GM19025 (cell line): Measurements from ENCODE around the gene PCED1A.

Experiments
- ATAC-seq: cut with Tn5 transposase; IDR thresholded peaks from one replicate; pipeline ENCODE4 v1.9.1; 2021; ENCODE audit warnings: mild to moderate bottlenecking, low read depth, moderate library complexity; ENCODE audit not compliant: unreplicated experiment

The PCED1A gene

DNA sequence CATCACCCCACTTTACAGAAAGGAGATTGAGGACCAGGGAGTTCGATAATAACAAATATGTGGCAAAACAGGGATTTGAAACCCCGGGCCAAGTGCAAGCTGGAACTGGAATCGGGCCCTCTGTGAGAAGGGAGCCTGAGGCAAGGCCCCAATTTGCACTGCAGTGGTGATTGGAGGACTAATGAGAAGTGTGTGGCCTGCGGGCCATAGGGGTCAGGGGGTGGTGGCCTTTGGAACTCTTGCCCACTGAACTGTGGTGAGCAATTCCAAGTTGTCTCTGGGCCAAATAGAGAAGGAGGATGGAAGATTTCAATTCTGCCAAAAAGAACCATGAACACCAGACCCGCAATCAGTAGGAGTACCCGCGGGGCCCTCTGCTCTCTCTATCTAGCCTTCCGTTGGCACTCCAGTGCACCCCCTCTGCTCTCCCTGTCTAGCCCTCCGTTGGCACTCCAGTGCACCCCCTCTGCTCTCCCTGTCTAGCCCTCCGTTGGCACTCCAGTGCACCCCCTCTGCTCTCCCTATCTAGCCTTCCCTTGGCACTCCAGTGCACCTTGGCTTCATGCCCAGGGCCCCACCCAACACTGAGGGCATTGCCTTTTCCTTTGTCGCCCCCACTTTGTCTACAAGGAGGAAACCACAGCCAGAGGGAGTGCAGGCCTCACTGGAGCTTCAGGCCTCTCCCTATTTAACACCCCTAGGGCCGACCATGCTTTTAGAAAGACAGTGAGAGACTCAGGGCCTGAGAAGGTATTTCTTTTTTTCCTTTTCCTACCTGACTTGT is 26.8 kb upstream of the PCED1A start:
- ATAC-seq, result no peak

- ATAC-seq, result no peak
Observed at GRCh38 chr20:2866236-2866635, 25.8 kb upstream of the PCED1A start.

GRCh38 chr20:2865630-2866029 is 25.2 kb upstream of the PCED1A start:
- no peak for ATAC-seq

- ATAC-seq, result no peak
Observed at GRCh38 chr20:2865101-2865500, 24.6 kb upstream of the PCED1A start.

GRCh38 chr20:2864626-2865025 is 24.2 kb upstream of the PCED1A start:
- ATAC-seq, result no peak

DNA sequence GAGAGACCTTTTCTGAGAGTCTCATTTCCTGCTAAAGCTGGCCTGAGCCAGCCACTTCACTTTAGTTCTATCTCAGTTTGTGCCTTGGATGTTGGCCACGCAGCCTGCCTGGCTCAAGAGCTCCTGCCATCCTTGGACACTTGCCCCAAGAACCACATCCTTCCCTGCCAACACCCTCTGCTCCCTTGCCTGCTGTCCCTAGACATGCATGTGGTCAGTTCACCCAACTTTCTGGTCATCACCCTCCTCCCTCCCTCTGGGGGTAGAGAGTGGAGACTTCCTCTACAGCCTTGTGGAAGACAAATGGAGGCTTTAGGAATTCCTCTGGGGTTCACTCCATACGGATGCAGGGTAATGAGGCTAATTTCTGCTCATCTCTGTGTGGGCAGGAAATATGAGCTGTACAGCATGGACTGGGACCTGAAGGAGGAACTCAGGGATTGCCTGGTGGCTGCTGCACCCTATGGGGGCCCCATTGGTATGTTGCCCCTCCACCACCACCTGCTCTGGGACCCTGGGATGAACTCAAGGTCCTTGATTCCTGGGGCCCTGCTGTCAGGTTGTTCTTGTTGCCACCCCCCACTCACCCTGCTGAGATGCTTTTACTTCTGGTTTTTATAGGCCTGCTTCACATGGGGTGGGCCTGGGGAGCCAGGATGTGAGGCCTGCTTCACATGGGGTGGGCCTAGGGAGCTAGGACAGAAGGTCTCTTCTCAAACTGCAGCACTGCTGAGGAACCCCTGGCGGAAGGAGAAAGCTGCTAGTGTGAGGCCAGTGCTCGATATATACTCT is 19.1 kb upstream of the PCED1A start:
- no peak for ATAC-seq

DNA sequence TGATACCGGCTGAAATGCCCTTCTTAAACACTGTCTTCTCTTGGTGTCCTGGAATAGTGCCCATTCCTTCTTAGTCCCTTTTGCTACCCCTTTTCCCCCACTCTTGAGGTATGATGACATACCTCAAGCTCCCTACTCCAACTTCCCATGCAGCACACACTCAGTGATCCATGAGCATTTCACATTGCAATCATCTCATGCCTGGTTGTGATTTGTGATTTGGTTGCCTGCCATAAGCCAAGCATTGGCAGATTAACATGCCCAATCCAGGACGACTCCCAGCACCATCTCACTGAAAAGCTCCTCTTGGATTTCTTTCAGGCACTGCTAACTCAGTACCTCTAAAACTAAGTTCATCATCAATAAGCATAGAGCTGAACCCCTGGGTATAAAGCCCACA is 18.1 kb upstream of the PCED1A start:
- ATAC-seq, result no peak

DNA sequence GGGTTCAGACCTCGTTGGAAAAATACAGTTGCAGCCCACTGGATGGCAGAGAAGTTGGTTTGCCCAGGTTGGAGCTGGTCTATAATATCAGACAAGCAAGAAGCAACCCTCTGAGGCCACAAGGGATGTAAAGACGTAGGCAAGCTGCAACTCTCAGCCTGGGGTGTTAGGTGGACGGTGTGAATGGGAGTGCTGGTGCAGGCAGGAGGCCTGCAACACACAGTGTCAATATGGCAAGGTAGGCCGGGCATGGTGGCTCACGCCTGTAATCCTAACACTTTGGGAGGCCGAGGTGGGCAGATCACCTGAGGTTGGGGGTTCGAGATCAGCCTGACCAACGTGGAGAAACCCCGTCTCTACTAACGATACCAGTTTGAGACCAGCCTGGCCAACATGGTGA is 10.6 kb upstream of the PCED1A start:
- ATAC-seq, result no peak

GRCh38 chr20:2849529-2849928 is 9.1 kb upstream of the PCED1A start:
- ATAC-seq, result no peak

GRCh38 chr20:2847802-2848201 is 7.3 kb upstream of the PCED1A start:
- ATAC-seq, result no peak

- no peak for ATAC-seq
Observed at GRCh38 chr20:2846698-2847097, 6.2 kb upstream of the PCED1A start.

- ATAC-seq, result no peak
Observed at GRCh38 chr20:2845607-2846006, 5.2 kb upstream of the PCED1A start.

DNA sequence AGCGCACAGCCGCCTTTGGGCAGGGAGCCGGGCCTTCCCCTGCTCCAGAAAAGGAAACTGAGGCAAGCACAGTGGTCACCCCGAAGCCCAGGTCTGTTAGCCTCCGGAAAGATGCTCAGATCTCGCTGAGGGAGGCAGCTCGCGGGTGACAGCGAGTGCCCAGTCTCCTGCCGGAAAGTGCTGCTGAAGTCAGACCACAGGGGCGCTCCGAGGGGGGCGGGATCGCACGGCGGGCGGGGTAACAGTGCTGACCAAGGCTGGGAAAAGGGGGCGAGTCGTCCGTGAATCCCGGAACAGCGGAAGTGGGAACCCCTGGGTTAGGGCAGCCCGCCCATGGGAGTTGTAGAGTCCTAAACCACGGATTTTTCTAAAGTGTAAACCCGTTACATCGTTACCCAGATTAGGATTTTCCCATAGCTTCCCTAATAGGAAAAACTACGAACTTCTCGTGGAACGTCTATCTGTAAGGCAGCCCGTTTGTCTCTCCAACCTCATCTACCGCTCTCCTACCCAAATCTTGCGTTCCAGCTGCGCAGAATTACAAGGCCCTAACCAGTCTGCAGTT is 594 bp upstream of the PCED1A start:
- peak; percentile 24 for ATAC-seq

DNA sequence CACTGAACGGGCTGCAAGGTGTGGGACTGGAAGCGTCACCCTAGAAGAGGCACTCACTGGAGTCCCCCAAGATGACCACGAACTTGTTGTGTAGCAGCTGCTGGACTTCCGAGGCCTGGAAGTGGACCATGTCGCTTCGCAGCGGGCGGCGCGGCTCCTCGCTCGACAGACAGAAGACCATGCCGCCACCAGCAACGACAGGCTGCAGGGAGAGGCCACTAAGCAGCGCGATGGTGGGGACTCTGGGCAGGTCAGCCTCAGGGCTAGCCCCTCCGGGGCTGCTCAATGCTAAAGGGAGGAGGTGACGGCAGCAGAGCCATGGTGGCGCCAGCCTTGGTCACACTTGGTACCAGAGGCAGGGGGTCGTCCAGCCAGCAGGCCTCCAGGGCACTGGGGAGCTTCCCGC is 720 bp downstream of the PCED1A start:
- no peak for ATAC-seq

GRCh38 chr20:2838847-2839671 is 1.4 kb downstream of the PCED1A start:
- no peak for ATAC-seq

GRCh38 chr20:2838170-2838797 is 2.2 kb downstream of the PCED1A start:
- no peak for ATAC-seq

DNA sequence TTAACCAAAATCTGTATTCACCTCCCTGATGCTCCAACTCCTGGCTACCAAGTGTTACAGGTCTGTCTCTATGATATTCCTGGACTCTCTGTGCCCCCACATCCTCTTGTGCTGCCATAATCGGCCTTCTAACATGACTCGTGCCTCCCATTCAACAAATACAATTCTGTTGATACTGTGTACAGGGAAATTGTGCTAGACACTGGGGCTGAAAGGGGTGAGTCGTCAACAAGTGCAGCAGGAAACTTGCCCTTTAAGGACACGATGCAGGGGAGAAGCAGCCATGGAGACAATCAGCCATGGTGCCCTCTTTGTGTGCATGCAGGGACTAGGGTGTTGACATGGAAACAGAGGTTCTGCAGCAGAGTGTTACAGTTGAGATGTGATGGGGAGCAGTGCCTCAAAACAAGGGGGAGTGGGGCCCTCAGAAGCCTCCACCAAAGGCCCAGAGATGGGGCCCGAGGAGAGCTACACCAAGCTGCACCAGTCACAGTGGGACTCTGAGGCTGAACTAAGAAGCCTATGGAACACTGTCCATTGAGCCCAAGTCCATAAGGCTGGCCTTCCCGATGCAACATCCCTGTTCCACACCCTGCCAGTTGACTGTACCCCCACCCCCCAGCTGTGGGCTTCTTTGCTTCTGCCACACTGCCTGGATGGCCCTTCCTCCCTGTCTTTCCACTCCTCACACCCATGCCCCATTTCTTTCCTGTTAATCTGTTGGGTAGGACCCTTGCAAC is 3.1 kb downstream of the PCED1A start:
- ATAC-seq, result no peak

- ATAC-seq, result no peak
Observed at GRCh38 chr20:2836035-2836434, 4.4 kb downstream of the PCED1A start.

DNA sequence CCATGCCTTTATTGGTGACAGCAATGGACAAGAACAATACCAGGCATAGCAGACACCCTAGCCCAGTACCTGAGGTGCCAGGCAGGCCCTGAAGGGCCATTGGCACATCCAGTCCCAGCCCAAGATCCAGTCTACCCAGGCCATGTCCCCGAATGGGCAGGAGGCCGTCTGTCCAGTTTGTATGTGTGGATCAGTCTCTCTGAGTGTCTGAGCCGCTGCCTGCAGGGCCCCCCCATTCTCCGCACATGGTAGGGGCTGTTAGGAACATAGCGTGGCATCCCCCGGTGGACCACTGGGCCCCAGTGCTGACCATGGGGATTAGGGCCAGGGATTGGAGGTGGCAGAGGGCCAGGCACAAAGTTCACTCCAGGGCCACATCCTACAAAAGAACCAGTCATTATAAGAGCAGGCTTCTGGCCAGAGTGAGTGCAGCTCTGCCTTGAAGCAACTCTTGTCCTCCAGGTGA is 5.1 kb downstream of the PCED1A start:
- no peak for ATAC-seq
